Activated T-helper 1 cell treated with anti-CD3 and anti-CD28 coated beads, Interleukin-12 subunit alpha, Interleukin-12 subunit beta, Interleukin-2, Interleukin-4 antibody, amounts not matched to agents 30 ng/mL and 10 ng/mL and 1 ng/mL, durations not matched to agents 14 hours and 24 hours and 36 hours (primary cell): ENCODE results near the gene CRYBB1. TPM values are rescaled to one million over a fixed set of nuclear protein-coding genes. Genes with fewer than 3 reads are reported as not detected.

ENCODE experiments used
- DNase-seq: peaks from one replicate; pipeline ENCODE4 v3.0.0; 2021; ENCODE audit warnings: low spot score
- H3K27ac Mint-ChIP-seq: one replicate; pipeline ENCODE4 v1.8.0; 2021; ENCODE audit warnings: mild to moderate bottlenecking, mixed read lengths
- H3K27me3 Mint-ChIP-seq: one replicate; pipeline ENCODE4 v1.8.0; 2022; ENCODE audit warnings: mild to moderate bottlenecking, moderate library complexity, mixed read lengths; ENCODE audit not compliant: insufficient read depth
- H3K36me3 Mint-ChIP-seq: one replicate; pipeline ENCODE4 v1.8.0; 2021; ENCODE audit warnings: low read depth, mixed read lengths
- H3K4me1 Mint-ChIP-seq: one replicate; pipeline ENCODE4 v1.8.0; 2021; ENCODE audit warnings: low read depth, mixed read lengths
- H3K4me3 Mint-ChIP-seq: one replicate; pipeline ENCODE4 v1.8.0; 2021; ENCODE audit warnings: mild to moderate bottlenecking, moderate library complexity, mixed read lengths
- H3K9me3 Mint-ChIP-seq: one replicate; pipeline ENCODE4 v1.8.0; 2021; ENCODE audit warnings: mixed read lengths
- intact Hi-C: fragments of 100-400 bp; cut with micrococcal nuclease; formaldehyde crosslinking; loops from one replicate; pipeline ENCODE4 v1.15.1; 2024
- total RNA-seq: library from RNA; stranded (reverse); gene quantifications from 2 replicates; pipeline ENCODE4 v1.2.3, GENCODE V29; 2022

CRYBB1 gene
- total RNA-seq, 1 donor from 2014 or later: not detected

DNA sequence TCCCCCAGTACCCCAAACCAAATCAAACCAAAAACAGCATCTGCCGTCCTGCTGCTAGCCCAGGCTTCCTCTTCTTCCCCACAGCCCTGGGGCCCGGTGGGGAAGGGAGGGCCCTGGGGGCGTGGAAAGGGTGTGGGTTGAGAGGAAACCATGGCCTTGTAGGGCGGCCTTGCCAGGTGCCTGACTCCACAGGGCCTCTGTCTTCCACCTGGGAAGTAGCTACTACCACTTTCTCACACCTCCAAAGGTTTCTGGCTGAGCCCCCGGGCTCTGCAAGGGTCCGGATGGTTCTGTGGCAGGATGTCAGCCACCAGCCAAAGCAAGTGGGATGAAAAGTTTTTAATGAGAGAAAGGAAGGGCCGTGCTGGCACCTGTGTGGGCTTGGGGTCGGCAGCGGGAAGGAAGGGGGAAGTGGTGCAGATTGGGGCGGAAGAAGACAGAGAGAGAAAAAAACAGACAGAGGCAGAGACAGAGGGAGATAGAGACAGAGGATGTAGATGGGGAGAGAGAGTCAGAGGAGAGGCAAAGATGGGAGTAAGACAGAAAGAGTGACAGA lies 38.4 kb downstream of the CRYBB1 start:
- H3K36me3 Mint-ChIP-seq: peaks cover 39% of the 10 kb centered on the region
- no peaks in the 10 kb centered on the region for H3K27me3 Mint-ChIP-seq
- intact Hi-C loops: loop anchor here (1.0 kb wide), 1 partner anchor 11 kb away; the partner anchor contains the start of gene TPST2
- H3K9me3 Mint-ChIP-seq: no peaks in the 10 kb centered on the region
- DNase-seq: peak; percentile 59
- H3K27ac Mint-ChIP-seq: peak overlapping the region; percentile 84
- peaks cover 66% of the 10 kb centered on the region for H3K4me1 Mint-ChIP-seq
- H3K4me3 Mint-ChIP-seq: peak overlapping the region; percentile 62

DNA sequence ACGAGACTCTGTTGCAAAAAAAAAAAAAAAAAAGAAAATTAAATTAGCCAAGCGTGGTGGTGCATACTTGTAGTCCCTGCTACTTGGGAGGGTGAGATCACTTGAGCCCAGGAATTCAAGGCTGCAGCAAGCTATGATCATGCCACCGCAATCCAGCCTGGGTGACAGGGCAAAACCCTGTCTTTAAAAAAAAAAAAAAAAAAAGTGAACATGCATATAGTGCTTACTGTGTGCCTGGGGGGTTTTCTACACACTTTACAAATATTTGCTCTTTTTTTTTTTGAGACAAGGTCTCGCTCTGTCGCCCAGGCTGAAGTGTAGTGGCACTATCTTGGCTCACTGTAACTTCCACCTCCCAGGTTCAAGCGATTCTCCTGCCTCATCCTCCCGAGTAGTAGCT lies 40.7 kb downstream of the CRYBB1 start:
- H3K36me3 Mint-ChIP-seq: peaks cover 45% of the 10 kb centered on the region
- H3K9me3 Mint-ChIP-seq: no peaks in the 10 kb centered on the region
- no peak overlapping the region for H3K4me3 Mint-ChIP-seq
- no peak for DNase-seq
- no peak overlapping the region for H3K27ac Mint-ChIP-seq
- peaks cover 69% of the 10 kb centered on the region for H3K4me1 Mint-ChIP-seq
- intact Hi-C loops: no loop called here
- H3K27me3 Mint-ChIP-seq: no peaks in the 10 kb centered on the region

DNA sequence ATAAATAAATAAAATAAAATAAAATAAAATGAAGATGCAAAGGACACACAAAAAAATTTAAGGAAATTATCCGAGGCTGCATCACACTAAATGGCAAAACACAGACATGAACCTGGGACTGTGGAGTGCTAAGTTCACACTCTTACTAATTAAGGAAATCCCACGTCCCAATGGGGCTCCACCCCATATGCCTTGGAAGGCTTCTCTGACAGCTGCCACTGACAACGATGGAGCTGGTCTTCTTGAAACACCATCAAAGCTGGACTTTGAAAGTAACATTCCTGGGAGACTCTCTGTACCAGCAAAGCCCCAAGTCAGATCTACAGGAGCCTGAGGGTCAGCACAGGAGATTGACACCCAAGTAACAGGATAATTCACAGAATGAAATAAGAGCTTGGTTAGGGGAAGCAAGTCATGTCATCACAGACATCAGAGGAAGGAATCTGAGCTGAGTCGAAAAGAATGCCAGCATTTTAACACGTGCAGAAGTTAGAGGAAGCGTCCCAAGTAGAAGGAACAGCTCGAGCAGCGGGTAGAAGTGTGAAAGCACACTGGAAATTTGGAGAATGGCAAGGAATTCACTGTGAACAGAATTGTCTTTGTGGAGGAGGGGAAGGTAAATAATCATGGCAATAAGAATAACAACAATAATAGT lies 41.7 kb downstream of the CRYBB1 start:
- peaks cover 44% of the 10 kb centered on the region for H3K36me3 Mint-ChIP-seq
- H3K4me3 Mint-ChIP-seq: no peak overlapping the region
- H3K27ac Mint-ChIP-seq: no peak overlapping the region
- H3K27me3 Mint-ChIP-seq: no peaks in the 10 kb centered on the region
- DNase-seq: no peak
- intact Hi-C loops: no loop called here
- H3K4me1 Mint-ChIP-seq: peaks cover 72% of the 10 kb centered on the region
- H3K9me3 Mint-ChIP-seq: no peaks in the 10 kb centered on the region

DNA sequence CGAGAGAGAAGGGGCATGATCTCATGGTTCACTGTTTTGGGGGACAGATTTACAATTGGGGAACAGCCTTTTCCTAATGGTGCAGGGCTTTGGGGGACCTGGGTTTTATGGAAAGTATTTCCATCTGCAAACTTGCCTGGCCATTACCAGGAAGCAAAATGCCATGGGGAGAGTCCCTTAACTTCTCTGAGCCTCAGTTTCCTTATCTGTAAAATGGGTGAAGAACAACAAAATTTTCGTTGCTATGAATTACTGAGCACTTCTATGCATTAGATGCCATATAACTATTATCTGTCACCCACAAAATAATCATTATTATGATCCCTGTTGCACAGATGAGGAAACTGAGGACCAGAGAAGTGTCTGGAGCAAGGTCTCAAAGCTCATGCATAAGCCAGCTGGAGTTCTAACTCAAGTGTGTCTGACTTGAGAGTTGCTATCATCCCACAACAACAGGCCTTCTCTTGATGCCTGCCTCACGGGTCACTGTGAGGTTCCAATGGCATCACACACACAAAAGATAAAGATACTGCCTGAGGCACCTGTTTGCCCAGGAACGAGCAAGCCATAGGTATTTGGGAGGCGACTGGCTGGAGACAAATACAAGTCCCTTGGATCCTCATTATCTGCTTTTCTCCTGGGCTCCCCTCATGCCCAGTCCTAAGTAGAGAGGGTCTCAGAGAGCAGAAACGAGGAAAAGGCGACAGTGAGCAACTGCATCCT lies 43.7 kb downstream of the CRYBB1 start:
- H3K4me1 Mint-ChIP-seq: peaks cover 68% of the 10 kb centered on the region
- intact Hi-C loops: no loop called here
- DNase-seq: no peak
- peaks cover 50% of the 10 kb centered on the region for H3K36me3 Mint-ChIP-seq
- no peak overlapping the region for H3K4me3 Mint-ChIP-seq
- H3K9me3 Mint-ChIP-seq: no peaks in the 10 kb centered on the region
- H3K27ac Mint-ChIP-seq: no peak overlapping the region
- H3K27me3 Mint-ChIP-seq: no peaks in the 10 kb centered on the region

DNA sequence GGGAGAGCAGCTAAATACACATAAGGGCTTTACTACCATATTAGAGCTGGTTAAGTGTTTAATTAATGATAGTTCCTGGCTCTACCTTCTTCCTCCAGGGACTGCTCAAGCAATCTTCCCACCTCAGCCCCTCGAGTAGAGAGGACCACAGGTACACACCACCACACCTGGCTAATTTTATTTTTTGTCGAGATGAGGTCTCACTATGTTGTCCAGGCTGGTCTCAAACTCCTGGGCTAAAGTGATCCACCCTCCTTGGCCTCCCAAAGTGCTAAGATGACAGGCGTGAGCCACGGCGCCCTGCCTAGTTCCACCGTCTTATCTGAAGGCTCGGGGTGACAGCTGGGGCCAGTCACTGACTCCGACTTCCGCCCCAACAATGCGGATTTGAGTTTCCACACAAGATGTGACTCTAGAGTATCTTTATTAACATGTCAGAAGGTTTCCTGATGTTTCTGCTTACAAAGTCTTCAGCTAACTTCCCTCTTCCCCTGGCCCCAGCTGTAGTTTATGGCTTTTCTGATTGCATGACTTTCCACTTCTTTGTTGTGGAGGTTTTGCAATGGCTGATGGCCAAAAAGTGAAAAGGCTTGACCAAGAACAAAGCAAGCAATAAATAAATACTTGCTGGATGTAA lies 44.7 kb downstream of the CRYBB1 start:
- no peak for DNase-seq
- Mint-ChIP-seq H3K4me1 (peaks cover 68% of the 10 kb centered on the region), H3K27ac (peak overlapping the region; percentile 61), H3K36me3 (peaks cover 48% of the 10 kb centered on the region), H3K4me3 (no peak overlapping the region), H3K27me3 (no peaks in the 10 kb centered on the region), H3K9me3 (no peaks in the 10 kb centered on the region)
- intact Hi-C loops: no loop called here

DNA sequence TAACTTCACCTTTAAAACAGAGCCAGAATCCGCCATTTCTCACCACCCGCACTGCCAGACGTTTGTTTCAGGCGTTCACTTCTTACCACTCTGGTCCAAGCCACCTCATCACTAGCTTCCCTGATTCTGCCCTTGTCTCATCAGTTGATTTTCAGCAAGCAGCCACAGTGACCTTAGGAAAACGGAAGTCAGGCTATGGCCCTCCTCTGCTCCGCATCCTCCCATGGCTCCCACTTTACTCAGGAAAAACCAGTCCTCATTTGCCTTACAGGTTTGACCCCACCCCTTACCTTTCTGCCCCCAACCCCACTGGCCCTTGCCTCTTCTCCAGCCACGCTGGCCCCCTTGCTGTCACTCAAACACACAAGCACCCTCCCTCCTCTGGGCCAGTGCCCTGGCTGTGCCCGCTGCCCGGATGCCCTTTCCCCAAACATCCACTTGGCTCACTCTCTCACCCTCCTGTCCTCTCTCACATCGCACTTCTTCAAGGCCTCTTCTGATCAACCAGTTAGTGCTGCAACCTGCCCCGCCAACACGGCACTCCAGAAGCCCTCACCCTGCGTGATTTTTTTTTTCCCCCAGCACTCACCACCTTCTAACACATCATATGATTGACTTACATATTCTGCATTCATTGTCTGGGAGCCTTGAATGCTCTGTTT lies 46.8 kb downstream of the CRYBB1 start:
- intact Hi-C loops: no loop called here
- Mint-ChIP-seq H3K4me3 (no peak overlapping the region), H3K27me3 (no peaks in the 10 kb centered on the region), H3K4me1 (peaks cover 70% of the 10 kb centered on the region), H3K9me3 (no peaks in the 10 kb centered on the region), H3K27ac (peak overlapping the region; percentile 71), H3K36me3 (peaks cover 41% of the 10 kb centered on the region)
- no peak for DNase-seq

DNA sequence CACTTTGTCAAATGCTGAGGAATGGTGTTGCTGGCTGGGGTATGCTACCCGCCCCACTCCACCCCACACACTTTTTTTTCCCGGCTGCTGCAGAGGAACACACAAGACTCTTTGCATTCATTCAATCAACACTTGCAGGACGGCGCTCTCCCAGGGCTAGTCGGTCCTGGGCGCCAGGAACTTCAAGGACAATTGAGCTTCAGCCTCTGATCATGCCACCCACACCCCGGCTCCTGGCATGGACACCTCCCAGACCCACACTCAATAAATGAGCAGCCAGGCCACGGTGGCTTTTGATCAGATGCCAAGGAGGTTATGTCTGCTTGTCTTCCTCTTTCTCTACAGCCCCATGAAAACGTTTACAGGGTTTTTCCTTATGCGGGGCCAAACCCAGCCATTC lies 47.7 kb downstream of the CRYBB1 start:
- H3K9me3 Mint-ChIP-seq: no peaks in the 10 kb centered on the region
- no peak overlapping the region for H3K4me3 Mint-ChIP-seq
- intact Hi-C loops: no loop called here
- DNase-seq: no peak
- no peaks in the 10 kb centered on the region for H3K27me3 Mint-ChIP-seq
- peaks cover 38% of the 10 kb centered on the region for H3K36me3 Mint-ChIP-seq
- peaks cover 66% of the 10 kb centered on the region for H3K4me1 Mint-ChIP-seq
- no peak overlapping the region for H3K27ac Mint-ChIP-seq

DNA sequence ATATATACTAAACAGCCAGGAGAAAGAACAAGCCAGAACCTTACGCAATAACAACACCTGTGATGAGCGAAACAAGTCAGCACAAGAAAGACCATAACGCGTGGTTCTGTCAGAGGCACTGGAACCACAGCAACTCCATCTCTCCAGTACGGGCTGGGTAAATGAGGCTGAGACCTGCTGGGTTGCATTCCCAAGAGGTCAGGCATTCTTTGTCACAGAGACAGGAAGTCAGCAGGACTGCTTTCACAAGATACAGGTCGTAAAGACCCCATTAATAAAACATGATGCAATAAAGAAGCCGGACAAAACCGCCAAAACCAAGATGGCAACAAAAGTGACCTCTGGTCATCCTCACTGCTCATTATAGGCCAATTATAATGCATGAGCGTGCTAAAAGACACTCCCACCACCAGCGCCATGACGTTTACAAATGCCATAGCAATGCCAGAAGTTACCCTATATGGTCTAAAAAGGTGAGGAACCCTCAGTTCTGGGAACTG lies 49.6 kb downstream of the CRYBB1 start:
- no peak for DNase-seq

DNA sequence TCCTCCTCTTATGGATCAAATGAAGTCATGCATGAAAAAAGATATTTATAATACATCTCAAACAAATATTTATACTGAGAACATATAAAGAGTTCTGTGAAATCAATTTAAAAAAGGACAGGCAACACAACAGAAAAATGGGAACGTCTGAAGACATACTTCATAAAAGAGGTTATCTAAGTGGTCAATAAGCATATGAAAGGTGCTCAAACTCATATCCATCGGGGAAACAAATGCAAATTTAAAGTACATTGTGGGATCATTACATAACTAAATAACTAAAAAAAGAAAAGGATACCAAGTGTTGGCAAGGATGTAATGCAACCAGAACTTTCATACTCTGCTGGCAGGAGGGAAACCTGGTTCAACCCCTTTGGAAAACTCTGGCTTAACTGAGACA lies 50.2 kb downstream of the CRYBB1 start:
- intact Hi-C loops: no loop called here
- DNase-seq: no peak
- Mint-ChIP-seq H3K36me3 (peaks cover 20% of the 10 kb centered on the region), H3K4me1 (peaks cover 71% of the 10 kb centered on the region), H3K9me3 (no peaks in the 10 kb centered on the region), H3K27me3 (no peaks in the 10 kb centered on the region), H3K27ac (no peak overlapping the region), H3K4me3 (no peak overlapping the region)

More for the DNA sequence above, 49.6 kb downstream of the CRYBB1 start:
- Mint-ChIP-seq H3K27ac (no peak overlapping the region), H3K4me3 (no peak overlapping the region), H3K4me1 (peaks cover 71% of the 10 kb centered on the region), H3K27me3 (no peaks in the 10 kb centered on the region), H3K9me3 (no peaks in the 10 kb centered on the region), H3K36me3 (peaks cover 27% of the 10 kb centered on the region)
- intact Hi-C loops: no loop called here

DNA sequence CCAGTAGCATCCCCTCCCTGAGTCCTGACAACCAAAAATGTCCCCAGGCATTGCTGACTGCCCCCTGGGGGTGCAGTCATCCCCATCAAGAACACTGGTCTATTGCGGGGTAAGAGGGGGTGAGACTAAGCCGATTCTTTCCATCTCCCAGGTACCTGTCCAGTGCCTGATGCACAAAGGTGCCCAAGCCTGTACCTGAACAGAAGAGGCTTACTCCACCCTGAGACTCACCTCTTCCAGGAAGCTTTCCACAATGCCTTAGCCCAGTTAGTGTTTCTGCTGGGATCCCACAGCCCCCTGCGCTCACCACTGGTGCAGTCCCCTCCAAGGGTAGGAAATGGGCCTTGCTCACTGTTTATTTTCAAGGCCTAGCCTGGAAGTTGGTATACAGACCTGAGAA lies 50.8 kb downstream of the CRYBB1 start:
- peaks cover 18% of the 10 kb centered on the region for H3K36me3 Mint-ChIP-seq
- H3K27ac Mint-ChIP-seq: no peak overlapping the region
- H3K9me3 Mint-ChIP-seq: no peaks in the 10 kb centered on the region
- intact Hi-C loops: no loop called here
- H3K27me3 Mint-ChIP-seq: no peaks in the 10 kb centered on the region
- DNase-seq: no peak
- peaks cover 73% of the 10 kb centered on the region for H3K4me1 Mint-ChIP-seq
- no peak overlapping the region for H3K4me3 Mint-ChIP-seq

DNA sequence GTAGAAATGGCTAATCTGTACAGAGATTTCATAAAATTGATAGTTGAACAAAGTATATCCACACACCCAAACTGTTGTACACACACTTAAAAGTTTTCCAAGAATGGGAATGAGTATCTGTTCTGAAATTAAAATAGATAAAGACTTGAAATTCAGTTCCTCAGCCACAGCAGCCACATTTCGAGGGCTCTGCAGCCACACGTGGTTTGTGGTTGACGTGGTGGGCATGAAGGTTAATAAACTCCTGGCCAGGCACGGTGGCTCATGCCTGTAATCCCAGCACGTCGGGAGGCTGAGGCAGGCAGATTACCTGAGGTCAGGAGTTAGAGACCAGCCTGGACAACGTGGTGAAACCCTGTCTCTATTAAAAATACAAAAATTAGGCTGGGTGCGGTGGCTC lies 51.9 kb downstream of the CRYBB1 start:
- H3K4me3 Mint-ChIP-seq: no peak overlapping the region
- DNase-seq: no peak
- H3K36me3 Mint-ChIP-seq: peaks cover 16% of the 10 kb centered on the region
- no peak overlapping the region for H3K27ac Mint-ChIP-seq
- H3K27me3 Mint-ChIP-seq: no peaks in the 10 kb centered on the region
- H3K4me1 Mint-ChIP-seq: peaks cover 62% of the 10 kb centered on the region
- intact Hi-C loops: no loop called here
- no peaks in the 10 kb centered on the region for H3K9me3 Mint-ChIP-seq

DNA sequence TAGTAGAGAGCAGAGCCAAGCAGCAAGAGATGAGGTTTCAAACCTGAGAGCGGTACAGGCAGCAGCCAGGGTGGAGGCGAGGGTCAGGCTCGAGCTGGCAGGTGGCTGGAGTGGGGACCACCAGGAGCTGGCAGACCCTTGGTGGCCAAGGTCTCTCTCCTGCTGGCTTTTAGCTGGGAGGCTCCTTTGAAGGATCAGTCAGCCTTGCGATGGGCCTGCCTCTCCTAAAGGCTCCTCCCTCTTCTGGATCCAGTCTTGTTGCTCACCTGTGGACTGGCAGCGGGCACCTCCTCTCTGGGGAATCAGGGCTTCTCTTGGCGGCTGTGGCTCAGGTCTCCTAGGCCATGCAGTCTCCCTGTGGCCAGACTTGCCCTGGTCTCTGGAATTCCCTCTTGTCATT lies 52.6 kb downstream of the CRYBB1 start:
- H3K4me3 Mint-ChIP-seq: no peak overlapping the region
- intact Hi-C loops: no loop called here
- H3K27ac Mint-ChIP-seq: no peak overlapping the region
- H3K9me3 Mint-ChIP-seq: no peaks in the 10 kb centered on the region
- H3K27me3 Mint-ChIP-seq: no peaks in the 10 kb centered on the region
- H3K36me3 Mint-ChIP-seq: peaks cover 9% of the 10 kb centered on the region
- no peak for DNase-seq
- H3K4me1 Mint-ChIP-seq: peaks cover 55% of the 10 kb centered on the region
